GM12891 (cell line): Measurements from ENCODE around the gene GNAL.

Experiments
- POLR2A ChIP-seq: IDR thresholded peaks from 2 replicates; pipeline ENCODE4 v1.6.1; 2011; ENCODE audit warnings: low read depth, low read length, control low read depth
- POU2F2 ChIP-seq: IDR thresholded peaks from 2 replicates; pipeline ENCODE4 v1.6.1; 2011; ENCODE audit warnings: low read depth, mild to moderate bottlenecking, control low read depth, low read length, moderate library complexity

GRCh38 chr18:11666831-11667230 lies 22.2 kb upstream of the GNAL start:
- no peak for TF ChIP-seq POLR2A
- TF ChIP-seq POU2F2, result no peak
